Esophagus squamous epithelium (tissue), 5 donors: ENCODE measurements around the gene ATF5. TPM values are rescaled to one million over a fixed set of nuclear protein-coding genes. Genes with fewer than 3 reads are reported as not detected.
"Not testable (repeated sequence)": the region's sequence is repeated elsewhere in the genome, so short reads cannot be mapped to it uniquely, and the experiment has no call there.

ENCODE experiments used
- DNase-seq: peaks from one replicate; lab custom pipeline; 2025; lab: John Stamatoyannopoulos, UW
- H3K27ac ChIP-seq, 4 donors: fragments of 200-600 bp; sonication (generic); one replicate each; pipeline ENCODE4 v1.5.1; 2016 to 2019; ENCODE audit warnings: mild to moderate bottlenecking in 1 of 4
- H3K27me3 ChIP-seq, 4 donors: fragments of 200-600 bp; sonication (generic); 1 replicate in 3 of 4; 2 replicates in 1 of 4; pipeline versions ENCODE4 v1.5.1 to v1.6.0; 2017 to 2021; ENCODE audit warnings: antibody characterized with exemption in 1 of 4
- H3K36me3 ChIP-seq, 3 donors: fragments of 200-600 bp; sonication (generic); one replicate each; pipeline ENCODE4 v1.5.1; 2016 to 2019
- H3K4me1 ChIP-seq, 3 donors: fragments of 200-600 bp; sonication (generic); one replicate each; pipeline ENCODE4 v1.5.1; 2017 to 2019
- H3K4me3 ChIP-seq, 4 donors: fragments of 200-600 bp; sonication (generic); 1 replicate in 3 of 4; 2 replicates in 1 of 4; pipeline ENCODE4 v1.5.1; 2016 to 2019; ENCODE audit warnings: mild to moderate bottlenecking in 2 of 4, moderate library complexity in 1 of 4
- H3K9me3 ChIP-seq, 3 donors: fragments of 200-600 bp; sonication (generic); one replicate each; pipeline ENCODE4 v1.5.1; 2016 to 2019
- CTCF ChIP-seq, 6 experiments: fragments of 450-650 bp in 4 of 6; fragments of 200-600 bp in 2 of 6; sonication (generic) in 2 of 6; IDR thresholded peaks; one replicate each; pipeline ENCODE4 v1.5.1; 2016 to 2019; ENCODE audit warnings: antibody characterized with exemption in 6 of 6, mild to moderate bottlenecking in 4 of 6, moderate library complexity in 4 of 6
- POLR2A ChIP-seq, 4 donors: fragments of 450-650 bp; IDR thresholded peaks; one replicate each; pipeline ENCODE4 v1.6.1; 2017; ENCODE audit warnings: antibody characterized with exemption in 4 of 4, mild to moderate bottlenecking in 4 of 4, moderate library complexity in 3 of 4
- WGBS, 2 donors: methylation state at CpG; one replicate each; pipeline ENCODE4 v1.1.5; 2018; 5-methylcytosine and 5-hydroxymethylcytosine counted together
- intact Hi-C: fragments of 100-400 bp; cut with DNase I; formaldehyde crosslinking; loops from one replicate; pipeline ENCODE4 v1.15.0; 2022
- total RNA-seq, 4 donors: library from RNA; depleted of rRNA; stranded (reverse); fragments of >200 nt; gene quantifications; one replicate each; pipeline ENCODE4 v1.1.0, GENCODE V29; 2016
- donor health status: DM: yes; HTN: yes; CAD: no.

Gene ATF5
- total RNA-seq, 4 donors from 2014 or later = 3.3 to 9.7 (median 8.2) TPM

- H3K27ac ChIP-seq = no peak overlapping the region
- H3K36me3 ChIP-seq = no peaks in the 10 kb centered on the region
- DNase-seq = no peak
- peaks cover 4 to 9% (median 7%) of the 10 kb centered on the region in 3 donors for H3K4me1 ChIP-seq
- no peaks in the 10 kb centered on the region for H3K9me3 ChIP-seq
- WGBS, 2 donors = 20 to 83% methylated on average over 1 of the region's 4 CpGs
- H3K4me3 ChIP-seq = no peak overlapping the region
- H3K27me3 ChIP-seq = peaks cover 0 to 4% (median 0%) of the 10 kb centered on the region in 4 donors
- no peak for TF ChIP-seq POLR2A (IDR thresholded peaks at IDR 0.05)
- no peak for TF ChIP-seq CTCF (IDR thresholded peaks at IDR 0.05)
- intact Hi-C loops = loop anchor here (5.0 kb wide), 1 partner anchor 49 kb away; no protein-coding TSS in a partner anchor
Measured at GRCh38 chr19:49938662-49939061, 9.7 kb downstream of the ATF5 start.

- intact Hi-C loops = loop anchor here (5.0 kb wide), 1 partner anchor 47 kb away; no protein-coding TSS in a partner anchor
- 54 to 57% methylated on average over 4 to 7 of the region's 7 CpGs for WGBS, 2 donors
Measured at GRCh38 chr19:49939721-49940481, 10.9 kb downstream of the ATF5 start.

DNA sequence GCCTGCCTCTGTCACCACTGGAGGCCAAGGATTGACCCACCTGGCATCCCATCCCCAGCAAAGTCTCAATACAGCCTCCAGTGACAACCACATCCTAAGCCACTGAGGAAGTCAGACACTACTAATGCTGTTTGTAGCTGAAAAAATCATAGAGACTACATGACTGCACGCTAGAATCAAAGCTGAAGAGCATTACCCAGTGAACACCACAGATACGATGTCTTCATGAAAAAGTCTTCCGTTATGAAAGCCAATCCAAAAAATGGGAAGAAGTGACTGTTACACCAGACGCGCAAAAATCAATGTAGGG is 11.4 kb downstream of the ATF5 start:
- 87 to 89% methylated on average over 5 of the region's 5 CpGs for WGBS, 2 donors
- Histone ChIP-seq H3K9me3 (no peaks in the 10 kb centered on the region), H3K4me1 (peaks cover 4 to 9% (median 7%) of the 10 kb centered on the region in 3 donors), H3K4me3 (no peak overlapping the region), H3K27me3 (peaks cover 0 to 4% (median 0%) of the 10 kb centered on the region in 4 donors), H3K36me3 (no peaks in the 10 kb centered on the region), H3K27ac (no peak overlapping the region)
- TF ChIP-seq POLR2A (IDR thresholded peaks at IDR 0.05) (no peak), CTCF (IDR thresholded peaks at IDR 0.05) (no peak)
- no peak for DNase-seq
- intact Hi-C loops = no loop called here

More at GRCh38 chr19:49939721-49940481, 10.9 kb downstream of the ATF5 start:
- DNase-seq = no peak
- H3K4me1 ChIP-seq = peaks cover 4 to 9% (median 7%) of the 10 kb centered on the region in 3 donors
- no peaks in the 10 kb centered on the region for H3K9me3 ChIP-seq
- H3K4me3 ChIP-seq = no peak overlapping the region
- no peaks in the 10 kb centered on the region for H3K36me3 ChIP-seq
- H3K27ac ChIP-seq = no peak overlapping the region
- H3K27me3 ChIP-seq = peaks cover 0 to 4% (median 0%) of the 10 kb centered on the region in 4 donors
- TF ChIP-seq CTCF (IDR thresholded peaks at IDR 0.05) = no peak

DNA sequence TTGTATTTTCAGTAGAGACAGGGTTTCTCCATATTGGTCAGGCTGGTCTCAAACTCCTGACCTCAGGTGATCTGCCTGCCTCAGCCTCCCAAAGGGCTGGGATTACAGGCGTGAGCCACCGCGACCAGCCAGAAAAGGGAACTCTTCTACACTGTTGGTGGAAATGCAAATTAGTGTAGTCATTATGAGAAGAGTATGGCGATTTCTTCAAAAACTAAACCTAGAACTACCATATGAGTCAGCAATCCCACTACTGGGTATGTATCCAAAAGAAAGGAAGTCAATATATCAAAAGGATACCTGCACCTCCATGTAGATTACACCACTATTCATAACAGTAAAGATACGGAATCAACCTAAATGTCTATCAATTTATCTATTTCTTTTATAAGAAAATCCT is 15.6 kb downstream of the ATF5 start:
- H3K4me1 ChIP-seq, DNase-seq, intact Hi-C loops, H3K4me3 ChIP-seq, H3K27ac ChIP-seq, H3K9me3 ChIP-seq, H3K36me3 ChIP-seq: not testable (repeated sequence)
- WGBS, 2 donors = 62 to 65% methylated on average over 2 to 5 of the region's 5 CpGs
- peaks cover 0 to 31% (median 0%) of the 10 kb centered on the region in 4 donors for H3K27me3 ChIP-seq

DNA sequence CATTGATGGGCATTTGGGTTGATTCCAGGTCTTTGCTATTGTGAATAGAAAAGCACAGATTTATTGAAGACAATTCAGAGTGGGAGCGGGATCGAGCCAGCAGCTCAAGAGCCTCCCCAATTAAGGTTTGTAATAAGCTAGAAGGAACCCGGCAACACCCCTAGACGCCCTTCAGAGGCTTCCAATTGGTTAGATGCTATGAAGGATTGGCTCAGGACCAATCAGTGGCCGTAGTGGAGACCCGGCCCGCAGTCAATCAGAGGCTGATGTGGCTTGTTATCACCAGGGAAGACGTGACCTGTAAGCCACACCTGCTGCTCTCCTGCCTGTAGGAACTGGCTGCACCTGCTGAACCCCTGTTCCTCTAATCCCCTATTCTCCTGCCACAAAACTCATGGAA is 17.4 kb downstream of the ATF5 start:
- peaks cover 0 to 49% (median 0%) of the 10 kb centered on the region in 4 donors for H3K27me3 ChIP-seq
- no peak overlapping the region for H3K27ac ChIP-seq
- H3K9me3 ChIP-seq = no peaks in the 10 kb centered on the region
- no peaks in the 10 kb centered on the region for H3K36me3 ChIP-seq
- H3K4me1 ChIP-seq = no peaks in the 10 kb centered on the region
- WGBS, 2 donors = 66 to 71% methylated on average over 6 of the region's 8 CpGs
- intact Hi-C loops = no loop called here
- no peak overlapping the region for H3K4me3 ChIP-seq
- no peak for DNase-seq
- TF ChIP-seq CTCF (IDR thresholded peaks at IDR 0.05) (no peak), POLR2A (IDR thresholded peaks at IDR 0.05) (no peak)
